ENCODE results near the gene FFAR3. TPM values are rescaled to one million over a fixed set of nuclear protein-coding genes. Genes with fewer than 3 reads are reported as not detected.

The FFAR3 gene
- total and polyA plus RNA-seq, 2 donors (not counting 3 experiments of a cell fraction or from before 2014, with no cell fraction given), result not detected

- CTCF ChIA-PET, result no interaction called here
- H4K20me1 ChIP-seq (replicated peaks; ENCODE audit: control insufficient read depth, extremely low read depth, insufficient read depth, low read length), result no peaks in the 10 kb centered on the region
- BruUV-seq (replicated peaks), result no TSS peak
- no peaks in the 10 kb centered on the region for H3K9me1 ChIP-seq (replicated peaks; ENCODE audit: control insufficient read depth, extremely low read depth, insufficient read depth, low read length)
- H3K4me2 ChIP-seq (ENCODE audit: insufficient read depth, low read length), result no peak overlapping the region
- no peak overlapping the region for H3K4me3 ChIP-seq (replicated peaks in 1 of 3; ENCODE audit: insufficient read depth in 1 of 3, low read depth in 1 of 3, low read length in 3 of 3)
- no peak overlapping the region for H3K9ac ChIP-seq (replicated peaks; ENCODE audit: extremely low read depth, insufficient read depth, low read length)
- intact Hi-C loops (cut with micrococcal nuclease), result no loop called here
- no peak overlapping the region for H3K27ac ChIP-seq (ENCODE audit: insufficient read depth, low read depth, low read length)
- TF ChIP-seq FOS (IDR thresholded peaks at IDR 0.05; ENCODE audit: borderline replicate concordance, insufficient read depth, low read length), result no peak
- TF ChIP-seq GATA2 (IDR thresholded peaks at IDR 0.05; ENCODE audit: insufficient read depth, insufficient read length, low read depth, low read length), result no peak
- no peaks in the 10 kb centered on the region for H3K79me2 ChIP-seq (ENCODE audit: control insufficient read depth, insufficient read depth, low read length)
- no peak overlapping the region for H2AFZ ChIP-seq (ENCODE audit: low read depth, low read length)
- no peaks in the 10 kb centered on the region for H3K9me3 ChIP-seq (replicated peaks; ENCODE audit: control insufficient read depth, insufficient read depth, low read length)
- no peaks in the 10 kb centered on the region for H3K36me3 ChIP-seq (ENCODE audit: control insufficient read depth in 2 of 2, extremely low read depth in 1 of 2, insufficient read depth in 2 of 2, low read length in 2 of 2)
- no peak for FAIRE-seq
- dilution Hi-C loops (cut with MboI; ENCODE audit: extremely low pct_ligation_motif_present, low sequenced_read_pairs), result no loop called here
- peaks cover 0 to 3% of the 10 kb centered on the region in 2 experiments for H3K27me3 ChIP-seq (ENCODE audit: control insufficient read depth in 2 of 2, insufficient read depth in 2 of 2, low read length in 2 of 2)
- H3K4me1 ChIP-seq (ENCODE audit: control insufficient read depth, extremely low read depth, insufficient read depth, low read length), result no peaks in the 10 kb centered on the region
- no peak for DNase-seq (ENCODE audit: low read depth, low spot score)
- POLR2A ChIA-PET, result no interaction called here
Measured at GRCh38 chr19:35330475-35330874, 27.8 kb upstream of the FFAR3 start.

- DNase-seq (ENCODE audit: low read depth, low spot score) (no peak), FAIRE-seq (no peak)
- no peaks in the 10 kb centered on the region for H3K9me3 ChIP-seq (replicated peaks; ENCODE audit: control insufficient read depth, insufficient read depth, low read length)
- H3K79me2 ChIP-seq (ENCODE audit: control insufficient read depth, insufficient read depth, low read length), result no peaks in the 10 kb centered on the region
- intact Hi-C loops (cut with micrococcal nuclease) (no loop called here), dilution Hi-C loops (cut with MboI; ENCODE audit: extremely low pct_ligation_motif_present, low sequenced_read_pairs) (no loop called here)
- H3K4me2 ChIP-seq (ENCODE audit: insufficient read depth, low read length), result no peak overlapping the region
- no TSS peak for BruUV-seq (replicated peaks)
- no peak overlapping the region for H2AFZ ChIP-seq (ENCODE audit: low read depth, low read length)
- no peaks in the 10 kb centered on the region for H4K20me1 ChIP-seq (replicated peaks; ENCODE audit: control insufficient read depth, extremely low read depth, insufficient read depth, low read length)
- H3K9ac ChIP-seq (replicated peaks; ENCODE audit: extremely low read depth, insufficient read depth, low read length), result no peak overlapping the region
- H3K4me3 ChIP-seq (replicated peaks in 1 of 3; ENCODE audit: insufficient read depth in 1 of 3, low read depth in 1 of 3, low read length in 3 of 3), result no peak overlapping the region
- H3K27ac ChIP-seq (ENCODE audit: insufficient read depth, low read depth, low read length), result no peak overlapping the region
- CTCF ChIA-PET, result no interaction called here
- no peaks in the 10 kb centered on the region for H3K36me3 ChIP-seq (ENCODE audit: control insufficient read depth in 2 of 2, extremely low read depth in 1 of 2, insufficient read depth in 2 of 2, low read length in 2 of 2)
- POLR2A ChIA-PET, result no interaction called here
- no peak for TF ChIP-seq MYC (IDR thresholded peaks at IDR 0.05; ENCODE audit: low read depth, low read length)
- TF ChIP-seq POLR2AphosphoS5 (IDR thresholded peaks at IDR 0.05; ENCODE audit: insufficient read depth, low read depth, low read length), result no peak
- no peak for TF ChIP-seq POLR2A (IDR thresholded peaks at IDR 0.05; ENCODE audit: low read depth, low read length)
- no peak for TF ChIP-seq EZH2 (IDR thresholded peaks at IDR 0.05; ENCODE audit: borderline replicate concordance, low read depth, low read length, severe bottlenecking)
- TF ChIP-seq JUN (IDR thresholded peaks at IDR 0.05; ENCODE audit: borderline replicate concordance, insufficient read depth, insufficient read length, low read depth), result no peak
- no peak for TF ChIP-seq MAX (IDR thresholded peaks at IDR 0.05; ENCODE audit: insufficient read depth, insufficient read length)
- TF ChIP-seq FOS (IDR thresholded peaks at IDR 0.05; ENCODE audit: borderline replicate concordance, insufficient read depth, low read length), result no peak
- TF ChIP-seq GATA2 (IDR thresholded peaks at IDR 0.05; ENCODE audit: insufficient read depth, insufficient read length, low read depth, low read length), result no peak
- TF ChIP-seq CTCF (IDR thresholded peaks at IDR 0.05; ENCODE audit: extremely low read depth in 1 of 2, insufficient read depth in 1 of 2, low read depth in 1 of 2, low read length in 2 of 2), result no peak
- no peaks in the 10 kb centered on the region for H3K4me1 ChIP-seq (ENCODE audit: control insufficient read depth, extremely low read depth, insufficient read depth, low read length)
- peaks cover 0 to 3% of the 10 kb centered on the region in 2 experiments for H3K27me3 ChIP-seq (ENCODE audit: control insufficient read depth in 2 of 2, insufficient read depth in 2 of 2, low read length in 2 of 2)
- H3K9me1 ChIP-seq (replicated peaks; ENCODE audit: control insufficient read depth, extremely low read depth, insufficient read depth, low read length), result no peaks in the 10 kb centered on the region
Measured at GRCh38 chr19:35331551-35332214, 26.6 kb upstream of the FFAR3 start.

Data from endothelial cell of umbilical vein (primary cell).